GM19240 (cell line): Measurements from ENCODE around the gene CGB5.
"Not testable (repeated sequence)": the region's sequence is repeated elsewhere in the genome, so short reads cannot be mapped to it uniquely, and the experiment has no call there.

Experiments used
- DNase-seq: peaks from one replicate; pipeline ENCODE4 v3.0.0; 2011; ENCODE audit warnings: low spot score; ENCODE audit not compliant: insufficient read length

Gene CGB5

GRCh38 chr19:49020931-49021895 lies 22.4 kb upstream of the CGB5 start:
- DNase-seq = no peak

- no peak for DNase-seq
Measured at GRCh38 chr19:49022116-49022515, 21.5 kb upstream of the CGB5 start.

GRCh38 chr19:49024233-49024632 lies 19.4 kb upstream of the CGB5 start, which contains the start of gene CGB3:
TSS of gene CGB3 (minus strand) at chr19:49024333. CDS start at chr19:49023971, 362 bp downstream.
- not testable (repeated sequence) for DNase-seq

DNA sequence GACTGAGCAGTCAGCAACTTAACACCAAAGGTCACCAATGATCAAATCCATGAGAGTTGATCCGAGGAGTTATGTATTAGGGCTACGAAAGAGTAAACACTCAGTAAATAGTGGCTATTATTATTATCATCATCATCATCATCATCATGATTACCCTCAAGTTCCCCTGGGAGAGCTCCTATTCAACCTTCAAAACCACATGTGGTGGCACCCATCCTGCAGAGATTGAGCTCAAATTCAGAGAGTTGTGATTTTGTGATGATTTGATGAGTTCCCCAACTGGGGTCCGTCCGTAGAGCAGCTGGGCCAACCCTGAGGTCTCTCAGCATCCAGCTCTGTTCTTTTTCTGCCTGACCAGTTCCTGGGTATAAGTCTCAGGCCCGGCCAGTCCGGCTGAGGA lies 18.6 kb upstream of the CGB5 start:
- not testable (repeated sequence) for DNase-seq

DNA sequence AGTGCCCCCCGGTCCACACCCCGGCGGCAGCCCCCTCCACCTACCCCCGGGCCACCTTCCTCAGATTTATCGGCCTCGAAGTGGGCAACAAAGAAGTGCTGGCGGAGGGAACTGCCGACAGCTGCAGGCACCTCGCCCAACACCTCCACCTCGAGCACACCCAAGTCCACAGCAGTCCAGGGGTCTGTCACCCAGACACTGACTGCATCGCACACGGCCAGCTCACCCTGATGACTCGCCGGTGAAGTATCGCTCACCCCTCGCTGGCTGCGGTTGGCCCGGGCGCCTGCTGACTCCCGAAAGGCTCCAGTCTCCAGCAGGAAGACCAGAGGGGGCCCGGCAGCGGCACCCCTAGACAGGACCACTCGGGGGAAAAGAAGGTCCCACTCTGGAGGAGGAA lies 18.0 kb upstream of the CGB5 start:
- DNase-seq = not testable (repeated sequence)

- not testable (repeated sequence) for DNase-seq
Measured at GRCh38 chr19:49028686-49029085, 15.0 kb upstream of the CGB5 start.

DNA sequence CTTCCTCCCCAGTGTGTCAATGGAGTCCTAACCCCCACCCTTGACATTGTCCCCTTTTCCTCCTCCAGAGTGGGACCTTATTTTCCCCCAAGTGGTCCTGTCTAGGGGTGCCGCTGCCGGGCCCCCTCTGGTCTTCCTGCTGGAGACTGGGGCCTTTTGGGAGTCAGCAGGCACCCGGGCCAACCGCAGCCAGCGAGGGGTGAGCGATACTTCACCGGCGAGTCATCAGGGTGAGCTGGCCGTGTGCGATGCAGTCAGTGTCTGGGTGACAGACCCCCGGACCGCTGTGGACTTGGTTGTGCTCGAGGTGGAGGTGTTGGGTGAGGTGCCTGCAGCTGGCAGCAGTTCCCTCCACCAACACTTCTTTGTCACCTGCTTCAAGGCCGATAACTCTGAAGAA lies 13.9 kb upstream of the CGB5 start:
- DNase-seq = not testable (repeated sequence)

DNA sequence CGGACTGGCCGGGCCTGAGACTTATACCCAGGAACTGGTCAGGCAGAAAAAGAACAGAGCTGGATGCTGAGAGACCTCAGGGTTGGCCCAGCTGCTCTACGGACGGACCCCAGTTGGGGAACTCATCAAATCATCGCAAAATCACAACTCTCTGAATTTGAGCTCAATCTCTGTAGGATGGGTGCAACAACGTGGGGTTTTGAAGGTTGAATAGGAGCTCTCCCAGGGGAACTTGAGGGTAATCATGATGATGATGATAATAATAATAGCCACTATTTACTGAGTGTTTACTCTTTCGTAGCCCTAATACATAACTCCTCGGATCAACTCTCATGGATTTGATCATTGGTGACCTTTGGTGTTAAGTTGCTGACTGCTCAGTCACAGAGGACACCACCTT lies 13.3 kb upstream of the CGB5 start:
- not testable (repeated sequence) for DNase-seq

GRCh38 chr19:49031642-49032301 lies 11.9 kb upstream of the CGB5 start, which contains the start of gene CGB2:
TSS of gene CGB2 (plus strand) at chr19:49031890. CDS start at chr19:49032096, 206 bp downstream.
- DNase-seq = not testable (repeated sequence)

- DNase-seq = not testable (repeated sequence)
Measured at GRCh38 chr19:49036815-49037214, 6.8 kb upstream of the CGB5 start, which contains the start of gene CGB1. TSS of gene CGB1 (minus strand) at chr19:49036895. CDS start at chr19:49036711, 184 bp downstream.

- DNase-seq = not testable (repeated sequence)
Measured at GRCh38 chr19:49038111-49038510, 5.5 kb upstream of the CGB5 start.

GRCh38 chr19:49038557-49039276 lies 4.9 kb upstream of the CGB5 start:
- not testable (repeated sequence) for DNase-seq

GRCh38 chr19:49039736-49040135 lies 3.9 kb upstream of the CGB5 start:
- DNase-seq = not testable (repeated sequence)

DNA sequence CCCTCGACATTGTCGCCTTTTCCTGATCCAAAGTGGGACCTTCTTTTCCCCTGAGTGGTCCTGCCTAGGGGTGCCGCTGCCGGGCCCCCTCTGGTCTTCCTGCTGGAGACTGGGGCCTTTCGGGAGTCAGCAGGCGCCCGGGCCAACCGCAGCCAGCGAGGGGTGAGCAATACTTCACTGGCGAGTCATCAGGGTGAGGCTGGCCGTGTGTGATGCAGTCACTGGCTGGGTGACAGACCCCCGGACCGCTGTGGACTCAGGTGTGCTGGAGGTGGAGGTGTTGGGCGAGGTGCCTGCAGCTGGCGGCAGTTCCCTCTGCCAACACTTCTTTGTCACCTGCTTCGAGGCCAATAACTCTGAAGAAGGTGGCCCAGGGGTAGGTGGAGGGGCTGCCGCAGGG lies 1.5 kb upstream of the CGB5 start:
- DNase-seq = no peak

- DNase-seq = not testable (repeated sequence)
Measured at GRCh38 chr19:49042666-49043065, 982 bp upstream of the CGB5 start.

DNA sequence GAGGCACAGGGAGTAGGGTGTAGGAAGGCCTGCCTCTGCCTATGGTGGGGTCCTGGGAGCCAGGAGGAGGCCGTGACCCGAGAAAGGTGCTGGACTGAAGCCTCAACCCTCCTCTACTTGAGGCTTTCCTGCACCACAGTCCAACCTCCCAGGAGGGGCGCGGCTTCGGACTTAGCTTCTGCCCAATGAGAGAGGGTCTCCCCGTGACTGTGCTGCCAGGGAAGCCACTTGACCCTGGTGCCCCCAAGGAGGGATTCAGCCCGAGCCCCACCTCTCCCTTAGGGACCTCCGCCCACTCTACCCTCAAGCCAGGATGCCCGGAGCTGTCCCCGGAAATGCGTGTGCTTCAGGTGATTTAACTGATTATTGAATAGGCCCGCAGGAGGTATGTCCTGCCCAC lies 5.4 kb downstream of the CGB5 start, which contains the start of gene CGB8:
Gene CGB8, minus strand, starts transcription at position 101 of the 400 bp plus-strand sequence. CDS start 372 bp downstream, outside the sequence.
- DNase-seq = not testable (repeated sequence)

GRCh38 chr19:49049834-49050233 lies 6.2 kb downstream of the CGB5 start:
- not testable (repeated sequence) for DNase-seq

DNA sequence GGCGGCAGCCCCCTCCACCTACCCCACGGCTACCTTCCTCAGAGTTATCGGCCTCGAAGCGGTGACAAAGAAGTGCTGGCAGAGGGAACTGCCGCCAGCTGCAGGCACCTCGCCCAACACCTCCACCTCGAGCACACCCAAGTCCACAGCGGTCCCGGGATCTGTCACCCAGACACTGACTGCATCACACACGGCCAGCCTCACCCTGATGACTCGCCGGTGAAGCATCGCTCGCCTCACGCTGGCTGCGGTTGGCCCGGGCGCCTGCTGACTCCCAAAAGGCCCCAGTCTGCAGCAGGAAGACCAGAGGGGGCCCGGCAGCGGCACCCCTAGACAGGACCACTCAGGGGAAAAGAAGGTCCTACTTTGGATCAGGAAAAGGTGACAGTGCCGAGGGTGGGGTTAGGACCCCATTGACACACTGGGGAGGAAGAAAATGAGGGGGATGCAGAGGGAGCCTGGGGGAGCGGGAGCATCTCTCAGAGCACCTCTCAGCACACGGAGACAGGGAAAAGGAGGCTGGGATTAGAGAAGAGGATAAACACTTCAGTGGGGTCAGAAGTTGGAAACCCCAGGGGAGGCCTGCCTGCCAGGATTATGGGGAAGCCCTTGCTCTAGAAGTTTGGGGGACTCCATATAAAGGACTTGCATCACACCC lies 6.9 kb downstream of the CGB5 start:
- DNase-seq = not testable (repeated sequence)

DNA sequence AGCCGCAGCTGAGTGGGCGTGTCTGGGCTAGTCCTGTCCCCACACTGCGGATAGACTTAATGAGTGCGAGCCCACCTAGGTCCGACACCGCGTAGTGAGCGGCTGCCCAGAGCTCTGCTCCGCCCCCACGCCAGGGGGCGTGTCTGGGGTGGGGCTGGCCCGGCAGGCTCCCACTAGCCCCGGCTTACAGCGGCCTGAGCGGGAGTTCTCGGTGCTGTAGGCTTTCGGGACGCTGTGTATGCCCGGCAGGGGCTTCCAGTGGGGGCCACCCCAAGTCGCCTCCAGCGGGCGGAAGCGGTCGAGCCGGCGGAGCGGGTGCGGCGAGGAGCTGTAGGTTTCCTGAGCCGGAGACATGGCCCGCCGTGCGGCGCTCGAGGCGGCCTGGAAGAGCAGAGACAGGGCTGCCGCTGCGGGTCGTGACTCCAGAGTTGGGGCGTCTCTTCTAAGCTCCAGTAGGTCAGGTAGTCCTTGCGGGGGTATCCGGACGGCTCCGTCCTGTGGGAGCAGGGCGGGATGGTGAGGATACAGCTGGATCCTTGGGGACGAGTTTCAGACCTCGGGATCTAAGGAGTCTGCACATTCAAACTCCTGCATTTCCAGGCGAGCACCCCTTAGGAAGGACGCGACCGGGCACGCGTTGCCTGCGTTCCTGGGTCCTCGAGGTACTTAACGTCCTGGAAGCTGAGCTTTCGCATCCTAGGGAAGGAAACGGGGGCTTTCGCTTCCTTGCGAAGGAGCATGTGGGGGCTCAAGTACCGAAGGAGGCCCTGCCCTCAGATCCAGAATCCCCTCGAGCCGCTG lies 12.7 kb downstream of the CGB5 start:
- DNase-seq = peak; percentile 83
